Adrenal gland (tissue), 12 donors: ENCODE data around the gene LHFPL6. TPM values are rescaled to one million over a fixed set of nuclear protein-coding genes. Genes with fewer than 3 reads are reported as not detected.

Source experiments
- DNase-seq, 7 donors: peaks; one replicate each; pipeline ENCODE4 v3.0.0-alpha.2; 2019 to 2020
- H3K27ac ChIP-seq, 5 donors: fragments of 200-600 bp; sonication (generic) in 4 of 5; 1 replicate in 3 of 5; 2 replicates in 2 of 5; pipeline versions ENCODE4 v1.5.1 to v1.8.0; 2016 to 2020; ENCODE audit warnings: mild to moderate bottlenecking in 1 of 5
- H3K27me3 ChIP-seq: fragments of 200-600 bp; 2 replicates; pipeline ENCODE4 v1.8.0; 2021
- H3K36me3 ChIP-seq, 2 donors: fragments of 200-600 bp; replicated peaks in 1 of 2; 1 replicate in 1 of 2; 2 replicates in 1 of 2; pipeline versions ENCODE4 v1.5.1 to v1.8.0; 2018 to 2022
- H3K4me1 ChIP-seq, 2 donors: fragments of 200-600 bp; replicated peaks in 1 of 2; 1 replicate in 1 of 2; 2 replicates in 1 of 2; pipeline versions ENCODE4 v1.5.1 to v1.8.0; 2018 to 2021
- H3K4me3 ChIP-seq, 4 donors: fragments of 200-600 bp; sonication (generic) in 3 of 4; one replicate each; pipeline ENCODE4 v1.5.1; 2016 to 2018
- H3K9me3 ChIP-seq, 3 donors: fragments of 200-600 bp; sonication (generic) in 1 of 3; replicated peaks in 1 of 3; 1 replicate in 2 of 3; 2 replicates in 1 of 3; pipeline versions ENCODE4 v1.5.1 to v1.8.0; 2016 to 2021
- POLR2A ChIP-seq, 2 donors: fragments of 450-650 bp; IDR thresholded peaks; one replicate each; pipeline ENCODE4 v1.6.1; 2017; ENCODE audit warnings: antibody characterized with exemption in 2 of 2, mild to moderate bottlenecking in 2 of 2, moderate library complexity in 1 of 2
- WGBS, 4 donors: extraction: QIAGEN DNeasy Blood & Tissue Kit in 2 of 4; methylation state at CpG; one replicate each; pipeline versions ENCODE4 v1.1.5 to v1.1.7; 2013 to 2017; 5-methylcytosine and 5-hydroxymethylcytosine counted together
- intact Hi-C, 2 donors: fragments of 100-400 bp; cut with DNase I; formaldehyde crosslinking; loops; one replicate each; pipeline versions ENCODE4 v1.14.1 to v1.15.0; 2022 to 2023
- polyA plus RNA-seq, 3 donors: library from polyadenylated mRNA; stranded (reverse); fragments of 200-250 nt in 2 of 3; fragments of 350-450 nt in 1 of 3; fragmentation: Illumina TruSeq in 1 of 3; extraction: RNeasy Lipid Tissue Mini Kit (QIAGEN cat#74804) in 1 of 3; gene quantifications; one replicate each; pipeline ENCODE4 v1.2.3, GENCODE V29; 2013 to 2014
- total RNA-seq, 9 donors: library from RNA; depleted of rRNA in 4 of 9; stranded (reverse); fragments of >200 nt in 4 of 9; fragments of 120-200 nt in 1 of 9; fragmentation: NEBNext Ultra II Directional in 1 of 9; extraction: Animal tissue kit (Norgen Biotek cat#: 25700) in 1 of 9; gene quantifications; one replicate each; pipeline versions ENCODE4 v1.1.0 to v1.2.4, GENCODE V29; 2013 to 2023
- TF ChIP-seq, protein P1 (sequence below), 6 experiments: fragments of 450-650 bp in 4 of 6; fragments of 200-600 bp in 2 of 6; sonication (generic) in 1 of 6; IDR thresholded peaks; 1 replicate in 5 of 6; 2 replicates in 1 of 6; pipeline versions ENCODE4 v1.5.1 to v1.8.0; 2016 to 2021; ENCODE audit warnings: antibody characterized with exemption in 6 of 6, mild to moderate bottlenecking in 2 of 6, moderate library complexity in 1 of 6
- donor health status: healthy with polysubstance abuse.
- donor health status: Bipolar disorder and iron deficiency.
- donor health status: DM: yes; HTN: yes; CAD: no.
- donor health status: DM: no; HTN: no; CAD: no.
- donor health status: DM: no; HTN: no; CAD: no.
- donor health status: DM: yes; HTN: yes; CAD: no.

LHFPL6 gene
- total and polyA plus RNA-seq, 12 donors: 28.9 to 113 (median 46.6) TPM

DNA sequence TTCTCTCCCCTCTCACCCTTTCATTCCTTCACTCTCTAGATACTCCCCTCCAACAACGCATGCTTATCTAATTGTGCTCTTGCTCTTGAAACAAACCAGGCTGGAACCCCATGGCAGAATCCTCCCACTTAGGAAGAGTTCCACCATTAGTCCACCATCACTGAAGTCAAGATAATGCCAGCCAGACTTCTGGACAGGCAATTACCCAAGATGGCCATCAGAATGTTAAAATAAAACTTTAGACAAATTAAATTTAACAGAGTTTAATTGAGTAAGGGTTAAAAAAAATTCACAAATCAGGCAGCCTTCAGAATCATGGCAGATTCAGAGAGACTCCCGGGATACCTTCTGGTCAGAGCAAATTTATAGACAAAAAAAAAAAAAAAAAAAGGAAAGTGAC is 221.5 kb downstream of the LHFPL6 start:
- TF ChIP-seq POLR2A (IDR thresholded peaks at IDR 0.05): no peak
- TF ChIP-seq, protein P1, sequence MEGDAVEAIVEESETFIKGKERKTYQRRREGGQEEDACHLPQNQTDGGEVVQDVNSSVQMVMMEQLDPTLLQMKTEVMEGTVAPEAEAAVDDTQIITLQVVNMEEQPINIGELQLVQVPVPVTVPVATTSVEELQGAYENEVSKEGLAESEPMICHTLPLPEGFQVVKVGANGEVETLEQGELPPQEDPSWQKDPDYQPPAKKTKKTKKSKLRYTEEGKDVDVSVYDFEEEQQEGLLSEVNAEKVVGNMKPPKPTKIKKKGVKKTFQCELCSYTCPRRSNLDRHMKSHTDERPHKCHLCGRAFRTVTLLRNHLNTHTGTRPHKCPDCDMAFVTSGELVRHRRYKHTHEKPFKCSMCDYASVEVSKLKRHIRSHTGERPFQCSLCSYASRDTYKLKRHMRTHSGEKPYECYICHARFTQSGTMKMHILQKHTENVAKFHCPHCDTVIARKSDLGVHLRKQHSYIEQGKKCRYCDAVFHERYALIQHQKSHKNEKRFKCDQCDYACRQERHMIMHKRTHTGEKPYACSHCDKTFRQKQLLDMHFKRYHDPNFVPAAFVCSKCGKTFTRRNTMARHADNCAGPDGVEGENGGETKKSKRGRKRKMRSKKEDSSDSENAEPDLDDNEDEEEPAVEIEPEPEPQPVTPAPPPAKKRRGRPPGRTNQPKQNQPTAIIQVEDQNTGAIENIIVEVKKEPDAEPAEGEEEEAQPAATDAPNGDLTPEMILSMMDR (IDR thresholded peaks at IDR 0.05): no peak
- Histone ChIP-seq H3K36me3 (no peaks in the 10 kb centered on the region), H3K4me1 (peaks cover 0 to 10% of the 10 kb centered on the region in 2 donors), H3K4me3 (no peak overlapping the region), H3K27me3 (no peaks in the 10 kb centered on the region), H3K27ac (no peak overlapping the region), H3K9me3 (no peaks in the 10 kb centered on the region)
- no peak for DNase-seq
- intact Hi-C loops: no loop called here
- 81 to 99% (median 91%) methylated on average over 2 of the region's 2 CpGs for WGBS, 4 donors

DNA sequence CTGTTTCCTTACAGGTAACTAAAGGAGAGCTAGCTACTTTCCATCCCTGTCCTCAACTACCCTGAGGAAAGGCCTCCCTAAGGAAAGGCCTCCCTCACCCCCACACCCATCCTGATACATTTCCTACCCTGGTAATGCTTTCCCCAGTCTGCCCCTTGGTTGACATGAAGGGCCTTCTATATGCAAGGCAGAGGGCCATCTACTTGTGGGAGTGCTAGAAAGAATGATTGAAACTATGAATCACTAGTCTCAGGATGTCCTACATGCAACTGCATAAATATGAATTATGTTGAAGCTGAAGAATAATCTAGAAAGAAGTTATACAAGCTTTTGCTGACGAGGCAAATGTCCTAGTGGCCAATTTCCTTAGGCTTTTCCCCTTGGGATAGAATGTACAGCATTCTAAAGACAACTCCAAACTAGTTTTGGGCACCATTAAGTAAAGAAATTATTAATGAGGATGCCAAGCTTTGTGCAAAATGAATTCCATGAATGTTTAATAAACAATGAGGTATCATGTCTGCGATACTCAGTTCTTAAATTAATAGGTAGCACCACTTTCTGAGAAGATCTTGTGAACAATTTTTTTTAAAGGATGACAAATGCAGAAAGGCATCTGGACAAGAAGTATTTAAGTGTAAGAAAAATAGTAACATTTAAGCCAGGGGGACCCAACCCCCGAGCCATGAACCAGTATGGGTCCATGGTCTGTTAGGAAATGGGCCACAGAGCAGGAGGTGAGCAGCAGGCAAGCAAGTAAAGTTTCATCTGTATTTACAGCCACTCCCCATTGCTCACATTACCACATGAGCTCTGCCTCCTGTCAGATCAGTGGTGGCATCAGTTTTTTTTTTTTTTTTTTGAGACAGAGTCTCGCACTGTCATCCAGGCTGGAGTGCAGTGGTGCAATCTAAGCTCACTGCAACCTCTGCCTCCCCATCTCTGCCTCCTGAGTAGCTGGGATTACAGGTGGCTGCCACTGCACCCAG is 223.0 kb downstream of the LHFPL6 start:
- no peaks in the 10 kb centered on the region for H3K9me3 ChIP-seq
- H3K27me3 ChIP-seq: no peaks in the 10 kb centered on the region
- intact Hi-C loops: no loop called here
- no peaks in the 10 kb centered on the region for H3K36me3 ChIP-seq
- H3K27ac ChIP-seq: no peak overlapping the region
- WGBS, 4 donors: 92 to 97% (median 95%) methylated on average over 4 of the region's 4 CpGs
- no peak for DNase-seq
- peaks cover 0 to under 1% of the 10 kb centered on the region in 2 donors for H3K4me1 ChIP-seq
- no peak overlapping the region for H3K4me3 ChIP-seq
- TF ChIP-seq POLR2A (IDR thresholded peaks at IDR 0.05): no peak
- TF ChIP-seq, protein P1 (IDR thresholded peaks at IDR 0.05): no peak

DNA sequence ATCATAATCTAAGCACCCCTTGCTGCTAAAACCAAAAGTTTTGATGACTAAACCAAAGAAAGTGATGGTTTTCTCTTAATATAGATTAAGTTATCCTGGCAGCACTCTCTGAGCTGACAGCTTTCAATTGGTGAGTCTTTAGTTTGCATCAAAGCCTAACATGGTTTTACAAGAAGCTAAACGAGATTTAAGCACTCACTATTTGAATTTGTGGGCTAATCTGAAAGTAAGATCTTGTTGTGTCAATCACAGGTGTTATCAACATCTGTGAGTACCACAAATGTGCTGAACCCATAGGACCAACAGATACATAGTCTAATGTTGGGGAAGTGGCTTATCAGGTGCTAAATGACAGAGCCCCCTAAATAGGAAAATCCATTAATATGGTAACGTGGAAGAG is 223.9 kb downstream of the LHFPL6 start:
- H3K27me3 ChIP-seq: no peaks in the 10 kb centered on the region
- DNase-seq: no peak
- no peaks in the 10 kb centered on the region for H3K36me3 ChIP-seq
- 75 to 85% (median 80%) methylated on average over 2 of the region's 2 CpGs for WGBS, 4 donors
- intact Hi-C loops: no loop called here
- H3K27ac ChIP-seq: no peak overlapping the region
- H3K4me3 ChIP-seq: no peak overlapping the region
- no peak for TF ChIP-seq POLR2A (IDR thresholded peaks at IDR 0.05)
- TF ChIP-seq, protein P1 (IDR thresholded peaks at IDR 0.05): no peak
- no peaks in the 10 kb centered on the region for H3K4me1 ChIP-seq
- H3K9me3 ChIP-seq: no peaks in the 10 kb centered on the region

DNA sequence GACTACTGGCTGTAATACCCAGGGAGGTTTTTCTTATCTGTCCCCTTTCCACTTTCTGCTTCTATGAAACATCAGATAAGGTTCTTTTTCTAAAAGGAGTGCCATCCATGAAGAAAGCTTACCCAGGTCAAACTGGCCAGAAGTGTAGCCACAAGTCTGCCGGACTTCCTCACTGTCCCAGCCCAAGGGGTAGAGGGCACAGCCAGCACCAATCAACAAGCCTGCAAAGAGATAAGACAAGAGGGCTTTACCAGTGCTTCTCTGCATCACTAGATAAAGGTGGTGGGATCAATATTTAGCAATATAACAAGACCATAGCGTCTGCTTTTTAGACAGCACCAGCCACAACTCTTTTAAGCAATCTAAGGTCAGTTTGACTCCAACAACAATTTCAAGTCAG is 224.7 kb downstream of the LHFPL6 start:
- TF ChIP-seq POLR2A (IDR thresholded peaks at IDR 0.05): no peak
- TF ChIP-seq, protein P1 (IDR thresholded peaks at IDR 0.05): no peak
- no peak for DNase-seq
- 68 to 81% (median 77%) methylated on average over 2 of the region's 2 CpGs for WGBS, 4 donors
- intact Hi-C loops: no loop called here
- Histone ChIP-seq H3K4me3 (no peak overlapping the region), H3K36me3 (no peaks in the 10 kb centered on the region), H3K27ac (no peak overlapping the region), H3K27me3 (no peaks in the 10 kb centered on the region), H3K9me3 (no peaks in the 10 kb centered on the region), H3K4me1 (no peaks in the 10 kb centered on the region)
